Measurements from ENCODE around the gene RCL1. TPM values are rescaled to one million over a fixed set of nuclear protein-coding genes. Genes with fewer than 3 reads are reported as not detected.
A peak's percentile ranks its signal among the peaks of the same experiment; 100 is the strongest.

Gene RCL1
- total RNA-seq, 4 donors from 2014 or later, result 10.1 to 19.0 (median 11.6) TPM

- no peak for ATAC-seq
- H3K36me3 ChIP-seq, result no peaks in the 10 kb centered on the region
- TF ChIP-seq, protein P1, sequence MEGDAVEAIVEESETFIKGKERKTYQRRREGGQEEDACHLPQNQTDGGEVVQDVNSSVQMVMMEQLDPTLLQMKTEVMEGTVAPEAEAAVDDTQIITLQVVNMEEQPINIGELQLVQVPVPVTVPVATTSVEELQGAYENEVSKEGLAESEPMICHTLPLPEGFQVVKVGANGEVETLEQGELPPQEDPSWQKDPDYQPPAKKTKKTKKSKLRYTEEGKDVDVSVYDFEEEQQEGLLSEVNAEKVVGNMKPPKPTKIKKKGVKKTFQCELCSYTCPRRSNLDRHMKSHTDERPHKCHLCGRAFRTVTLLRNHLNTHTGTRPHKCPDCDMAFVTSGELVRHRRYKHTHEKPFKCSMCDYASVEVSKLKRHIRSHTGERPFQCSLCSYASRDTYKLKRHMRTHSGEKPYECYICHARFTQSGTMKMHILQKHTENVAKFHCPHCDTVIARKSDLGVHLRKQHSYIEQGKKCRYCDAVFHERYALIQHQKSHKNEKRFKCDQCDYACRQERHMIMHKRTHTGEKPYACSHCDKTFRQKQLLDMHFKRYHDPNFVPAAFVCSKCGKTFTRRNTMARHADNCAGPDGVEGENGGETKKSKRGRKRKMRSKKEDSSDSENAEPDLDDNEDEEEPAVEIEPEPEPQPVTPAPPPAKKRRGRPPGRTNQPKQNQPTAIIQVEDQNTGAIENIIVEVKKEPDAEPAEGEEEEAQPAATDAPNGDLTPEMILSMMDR (IDR thresholded peaks at IDR 0.05), result no peak
- no peak for TF ChIP-seq POLR2AphosphoS5 (IDR thresholded peaks at IDR 0.05)
- no peak for TF ChIP-seq EP300 (IDR thresholded peaks at IDR 0.05)
- no peak for TF ChIP-seq POLR2A (IDR thresholded peaks at IDR 0.05)
- H3K27ac ChIP-seq, result peak overlapping the region in 2 of 4 donors; percentile 11 to 42
- H3K4me1 ChIP-seq, result peaks cover 0 to 41% (median 5%) of the 10 kb centered on the region in 3 donors
- no peaks in the 10 kb centered on the region for H3K9me3 ChIP-seq
- 42 to 61% methylated on average over 4 of the region's 4 CpGs for WGBS, 2 donors (ENCODE audit: low coverage in 1 of 2)
- H3K27me3 ChIP-seq, result no peaks in the 10 kb centered on the region
- H3K4me3 ChIP-seq, result no peak overlapping the region
These were observed 5.1 kb downstream of the RCL1 start for GRCh38 chr9:4797854-4798150.

GRCh38 chr9:4798281-4799032 lies 5.7 kb downstream of the RCL1 start:
- no peaks in the 10 kb centered on the region for H3K27me3 ChIP-seq
- H3K36me3 ChIP-seq, result no peaks in the 10 kb centered on the region
- no peak for TF ChIP-seq POLR2AphosphoS5 (IDR thresholded peaks at IDR 0.05)
- TF ChIP-seq EP300 (IDR thresholded peaks at IDR 0.05), result no peak
- TF ChIP-seq, protein P1 (IDR thresholded peaks at IDR 0.05), result no peak
- TF ChIP-seq POLR2A (IDR thresholded peaks at IDR 0.05), result no peak
- H3K4me3 ChIP-seq, result no peak overlapping the region
- 72 to 93% methylated on average over 2 of the region's 2 CpGs for WGBS, 2 donors (ENCODE audit: low coverage in 1 of 2)
- peak overlapping the region in 2 of 4 donors; percentile 11 to 42 for H3K27ac ChIP-seq
- ATAC-seq, result no peak
- H3K4me1 ChIP-seq, result peaks cover 0 to 38% (median 5%) of the 10 kb centered on the region in 3 donors
- H3K9me3 ChIP-seq, result no peaks in the 10 kb centered on the region

GRCh38 chr9:4799033-4799430 lies 6.3 kb downstream of the RCL1 start:
- peaks cover 0 to 32% (median under 1%) of the 10 kb centered on the region in 3 donors for H3K4me1 ChIP-seq
- no peak overlapping the region for H3K4me3 ChIP-seq
- ATAC-seq, result no peak
- no peaks in the 10 kb centered on the region for H3K9me3 ChIP-seq
- 63 to 90% methylated on average over 2 to 3 of the region's 3 CpGs for WGBS, 2 donors (ENCODE audit: low coverage in 1 of 2)
- no peaks in the 10 kb centered on the region for H3K27me3 ChIP-seq
- no peak overlapping the region for H3K27ac ChIP-seq
- TF ChIP-seq POLR2A (IDR thresholded peaks at IDR 0.05) (no peak), EP300 (IDR thresholded peaks at IDR 0.05) (no peak), POLR2AphosphoS5 (IDR thresholded peaks at IDR 0.05) (no peak)
- TF ChIP-seq, protein P1 (IDR thresholded peaks at IDR 0.05), result no peak
- no peaks in the 10 kb centered on the region for H3K36me3 ChIP-seq

DNA sequence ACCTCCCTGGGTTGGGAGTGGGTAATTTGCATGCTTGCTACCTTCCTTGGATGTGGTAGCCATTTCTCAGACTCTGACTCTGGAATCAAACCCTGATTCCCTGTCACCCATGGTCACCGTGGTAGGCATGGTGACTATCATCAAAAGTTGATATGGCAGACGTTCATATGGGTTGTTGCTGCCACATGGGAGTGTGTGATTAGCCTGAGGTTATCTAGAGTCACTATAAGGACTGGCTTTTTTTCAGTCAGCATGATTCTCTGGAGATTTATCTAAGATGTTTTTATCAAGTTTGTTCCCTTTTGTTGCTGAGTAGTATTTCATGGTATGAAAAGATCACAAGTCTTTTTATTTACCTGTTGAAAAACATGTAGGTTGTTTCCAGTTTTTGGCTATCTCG lies 7.0 kb downstream of the RCL1 start:
- H3K4me1 ChIP-seq, result peaks cover 0 to 27% (median 0%) of the 10 kb centered on the region in 3 donors

More for the DNA sequence above, 7.0 kb downstream of the RCL1 start:
- ATAC-seq, result no peak
- H3K36me3 ChIP-seq, result no peaks in the 10 kb centered on the region
- no peak overlapping the region for H3K27ac ChIP-seq
- no peak overlapping the region for H3K4me3 ChIP-seq
- no peak for TF ChIP-seq EP300 (IDR thresholded peaks at IDR 0.05)
- TF ChIP-seq, protein P1 (IDR thresholded peaks at IDR 0.05), result no peak
- no peak for TF ChIP-seq POLR2A (IDR thresholded peaks at IDR 0.05)
- TF ChIP-seq POLR2AphosphoS5 (IDR thresholded peaks at IDR 0.05), result no peak
- H3K27me3 ChIP-seq, result no peaks in the 10 kb centered on the region
- 71 to 100% methylated on average over 1 to 2 of the region's 3 CpGs for WGBS, 2 donors (ENCODE audit: low coverage in 1 of 2)
- no peaks in the 10 kb centered on the region for H3K9me3 ChIP-seq
